22Rv1 (cell line): ENCODE data around the gene NUP62.

ENCODE experiments used
- ZFX ChIP-seq: fragments of 450-650 bp; IDR thresholded peaks from 2 replicates; pipeline ENCODE4 v1.6.1; 2017; ENCODE audit warnings: antibody characterized with exemption, borderline replicate concordance
- TF ChIP-seq, protein P1 (sequence below): fragments of 450-650 bp; IDR thresholded peaks from 2 replicates; pipeline ENCODE4 v1.5.1; 2017; ENCODE audit warnings: mild to moderate bottlenecking

- TF ChIP-seq, protein P1, sequence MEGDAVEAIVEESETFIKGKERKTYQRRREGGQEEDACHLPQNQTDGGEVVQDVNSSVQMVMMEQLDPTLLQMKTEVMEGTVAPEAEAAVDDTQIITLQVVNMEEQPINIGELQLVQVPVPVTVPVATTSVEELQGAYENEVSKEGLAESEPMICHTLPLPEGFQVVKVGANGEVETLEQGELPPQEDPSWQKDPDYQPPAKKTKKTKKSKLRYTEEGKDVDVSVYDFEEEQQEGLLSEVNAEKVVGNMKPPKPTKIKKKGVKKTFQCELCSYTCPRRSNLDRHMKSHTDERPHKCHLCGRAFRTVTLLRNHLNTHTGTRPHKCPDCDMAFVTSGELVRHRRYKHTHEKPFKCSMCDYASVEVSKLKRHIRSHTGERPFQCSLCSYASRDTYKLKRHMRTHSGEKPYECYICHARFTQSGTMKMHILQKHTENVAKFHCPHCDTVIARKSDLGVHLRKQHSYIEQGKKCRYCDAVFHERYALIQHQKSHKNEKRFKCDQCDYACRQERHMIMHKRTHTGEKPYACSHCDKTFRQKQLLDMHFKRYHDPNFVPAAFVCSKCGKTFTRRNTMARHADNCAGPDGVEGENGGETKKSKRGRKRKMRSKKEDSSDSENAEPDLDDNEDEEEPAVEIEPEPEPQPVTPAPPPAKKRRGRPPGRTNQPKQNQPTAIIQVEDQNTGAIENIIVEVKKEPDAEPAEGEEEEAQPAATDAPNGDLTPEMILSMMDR: no peak
- no peak for TF ChIP-seq ZFX
Observed at GRCh38 chr19:49887665-49888509, 41.4 kb downstream of the NUP62 start.
